Measurements from ENCODE around the gene NOC2L. TPM values are rescaled to one million over a fixed set of nuclear protein-coding genes. Genes with fewer than 3 reads are reported as not detected.

Gene NOC2L
- total and polyA plus RNA-seq, 7 experiments from 2014 or later: 46.6 to 88.3 (median 67.9) TPM

DNA sequence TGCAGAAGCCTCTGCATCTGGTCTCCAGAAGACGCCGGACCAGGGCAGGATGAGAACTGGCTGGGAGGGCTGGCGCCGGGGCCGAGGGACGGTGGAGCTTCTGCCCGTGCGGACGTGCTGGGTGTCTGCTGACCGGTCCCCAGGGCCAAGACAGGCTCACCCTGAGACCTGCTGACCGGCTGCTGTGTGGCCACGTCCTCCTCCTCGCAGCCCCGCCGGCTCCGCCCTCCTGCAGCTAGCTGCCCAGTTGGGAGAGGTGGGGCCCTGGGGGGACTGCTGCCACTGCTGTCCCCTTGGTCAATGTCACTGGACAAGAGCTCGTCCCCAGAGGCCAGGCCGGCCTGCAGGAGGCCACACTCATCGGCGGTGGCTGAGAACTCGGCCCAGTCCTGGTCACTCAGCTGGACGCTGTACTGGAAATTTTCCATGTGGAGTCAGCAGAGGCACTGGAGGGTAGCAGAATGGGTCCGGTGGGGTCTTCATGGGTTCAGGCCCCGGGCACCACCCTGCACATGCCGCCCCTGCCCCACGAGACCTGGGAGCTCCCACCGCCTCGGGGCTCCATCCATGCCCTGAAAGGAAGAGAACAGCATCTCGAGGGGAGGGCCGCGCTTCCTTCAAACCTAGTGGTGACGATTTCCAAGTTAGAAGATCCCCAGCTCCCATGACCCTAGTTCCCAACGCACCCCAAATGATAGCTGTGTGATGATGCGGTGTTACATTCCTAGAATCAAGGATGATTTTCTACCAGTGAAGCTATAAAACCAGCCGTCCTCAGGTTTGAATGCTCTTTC is 21.7 kb upstream of the NOC2L start:
- Histone ChIP-seq H3K4me1 (ENCODE audit: control insufficient read depth in 2 of 2, insufficient read depth in 2 of 2, low read length in 2 of 2) (peaks cover 0 to 6% of the 10 kb centered on the region in 2 donors), H3K27ac (ENCODE audit: low read depth, low read length) (no peak overlapping the region), H3K27me3 (ENCODE audit: control insufficient read depth in 2 of 2, insufficient read depth in 2 of 2, low read length in 2 of 2) (no peaks in the 10 kb centered on the region), H3K36me3 (ENCODE audit: control insufficient read depth in 2 of 3, insufficient read depth in 3 of 3, low read length in 3 of 3) (no peaks in the 10 kb centered on the region), H3K9me3 (ENCODE audit: control insufficient read depth in 2 of 3, low read length in 3 of 3) (no peaks in the 10 kb centered on the region), H3K4me3 (ENCODE audit: low read length) (no peak overlapping the region)
- POLR2A ChIA-PET: no interaction called here
- intact Hi-C loops (cut with micrococcal nuclease): loop anchor here in 1 of 2 donors (5.0 kb wide), 1 partner anchor 312 kb away; no protein-coding TSS in a partner anchor
- ATAC-seq (no peak), DNase-seq (peak in 1 of 9 donors; percentile 5)
- CTCF ChIA-PET: interaction anchor here (1.4 to 4.7 kb wide), 2 partner anchors 81 to 84 kb away, joined by 3 to 38 read pairs; no protein-coding TSS in a partner anchor
- peaks cover 8 to 24% (median 10%) of the 10 kb centered on the region in 5 donors for H3K27me3 Mint-ChIP-seq
- no peaks in the 10 kb centered on the region for H3K36me3 Mint-ChIP-seq
- peaks cover 0 to 3% (median 0%) of the 10 kb centered on the region in 11 donors for H3K9me3 Mint-ChIP-seq
- H3K4me3 Mint-ChIP-seq: no peak overlapping the region
- H3K4me1 Mint-ChIP-seq: peaks cover 0 to 6% (median 2%) of the 10 kb centered on the region in 7 donors
- no peak overlapping the region for H3K27ac Mint-ChIP-seq

GRCh38 chr1:980137-980571 is 21.1 kb upstream of the NOC2L start:
- H3K36me3 Mint-ChIP-seq: no peaks in the 10 kb centered on the region
- H3K27me3 Mint-ChIP-seq: peaks cover 10 to 18% (median 12%) of the 10 kb centered on the region in 5 donors
- ChIA-PET POLR2A (no interaction called here), CTCF (interaction anchor here (0.6 to 1.4 kb wide), 2 partner anchors 14 to 81 kb away, joined by 3 read pairs; no protein-coding TSS in a partner anchor)
- Histone ChIP-seq H3K27ac (ENCODE audit: low read depth, low read length) (no peak overlapping the region), H3K36me3 (ENCODE audit: control insufficient read depth in 2 of 3, insufficient read depth in 3 of 3, low read length in 3 of 3) (no peaks in the 10 kb centered on the region), H3K9me3 (ENCODE audit: control insufficient read depth in 2 of 3, low read length in 3 of 3) (no peaks in the 10 kb centered on the region), H3K27me3 (ENCODE audit: control insufficient read depth in 2 of 2, insufficient read depth in 2 of 2, low read length in 2 of 2) (no peaks in the 10 kb centered on the region), H3K4me1 (ENCODE audit: control insufficient read depth in 2 of 2, insufficient read depth in 2 of 2, low read length in 2 of 2) (peaks cover 0 to 10% of the 10 kb centered on the region in 2 donors), H3K4me3 (ENCODE audit: low read length) (no peak overlapping the region)
- intact Hi-C loops (cut with micrococcal nuclease): loop anchor here in 1 of 2 donors (5.0 kb wide), 1 partner anchor 312 kb away; no protein-coding TSS in a partner anchor
- H3K4me3 Mint-ChIP-seq: no peak overlapping the region
- ATAC-seq: no peak
- no peak overlapping the region for H3K27ac Mint-ChIP-seq
- H3K9me3 Mint-ChIP-seq: peaks cover 0 to 3% (median 0%) of the 10 kb centered on the region in 11 donors
- H3K4me1 Mint-ChIP-seq: peaks cover 0 to 9% (median 4%) of the 10 kb centered on the region in 7 donors
- peak in 1 of 9 donors; percentile 5 for DNase-seq

GRCh38 chr1:979744-980072 is 20.7 kb upstream of the NOC2L start:
- H3K36me3 ChIP-seq (ENCODE audit: control insufficient read depth in 2 of 3, insufficient read depth in 3 of 3, low read length in 3 of 3): no peaks in the 10 kb centered on the region
- H3K27me3 ChIP-seq (ENCODE audit: control insufficient read depth in 2 of 2, insufficient read depth in 2 of 2, low read length in 2 of 2): no peaks in the 10 kb centered on the region
- Mint-ChIP-seq H3K27me3 (peaks cover 10 to 16% (median 13%) of the 10 kb centered on the region in 5 donors), H3K4me3 (no peak overlapping the region), H3K36me3 (no peaks in the 10 kb centered on the region), H3K27ac (peak overlapping the region in 1 of 9 donors; percentile 33), H3K9me3 (peaks cover 0 to 4% (median 0%) of the 10 kb centered on the region in 11 donors), H3K4me1 (peaks cover 0 to 9% (median 4%) of the 10 kb centered on the region in 7 donors)
- peaks cover 0 to 10% of the 10 kb centered on the region in 2 donors for H3K4me1 ChIP-seq (ENCODE audit: control insufficient read depth in 2 of 2, insufficient read depth in 2 of 2, low read length in 2 of 2)
- no peak overlapping the region for H3K27ac ChIP-seq (ENCODE audit: low read depth, low read length)
- intact Hi-C loops (cut with micrococcal nuclease): loop anchor here in 1 of 2 donors (5.0 kb wide), 1 partner anchor 313 kb away; no protein-coding TSS in a partner anchor
- ATAC-seq (no peak), DNase-seq (no peak)
- POLR2A ChIA-PET: no interaction called here
- H3K4me3 ChIP-seq (ENCODE audit: low read length): no peak overlapping the region
- CTCF ChIA-PET: interaction anchor here (0.6 kb wide), 1 partner anchor 15 kb away, joined by 3 read pairs; no protein-coding TSS in a partner anchor
- H3K9me3 ChIP-seq (ENCODE audit: control insufficient read depth in 2 of 3, low read length in 3 of 3): no peaks in the 10 kb centered on the region

- no peak overlapping the region for H3K27ac ChIP-seq (ENCODE audit: low read depth, low read length)
- H3K4me3 ChIP-seq (ENCODE audit: low read length): no peak overlapping the region
- Mint-ChIP-seq H3K4me1 (peaks cover 0 to 9% (median 4%) of the 10 kb centered on the region in 7 donors), H3K9me3 (peaks cover 0 to 4% (median 0%) of the 10 kb centered on the region in 11 donors), H3K27me3 (peaks cover 10 to 16% (median 15%) of the 10 kb centered on the region in 5 donors), H3K27ac (no peak overlapping the region), H3K4me3 (no peak overlapping the region), H3K36me3 (no peaks in the 10 kb centered on the region)
- ChIA-PET CTCF (interaction anchor here (0.6 kb wide), 1 partner anchor 15 kb away, joined by 3 read pairs; no protein-coding TSS in a partner anchor), POLR2A (no interaction called here)
- H3K36me3 ChIP-seq (ENCODE audit: control insufficient read depth in 2 of 3, insufficient read depth in 3 of 3, low read length in 3 of 3): no peaks in the 10 kb centered on the region
- ATAC-seq (no peak), DNase-seq (peak in 1 of 9 donors; percentile 5)
- H3K27me3 ChIP-seq (ENCODE audit: control insufficient read depth in 2 of 2, insufficient read depth in 2 of 2, low read length in 2 of 2): peaks cover 0 to 3% of the 10 kb centered on the region in 2 donors
- H3K9me3 ChIP-seq (ENCODE audit: control insufficient read depth in 2 of 3, low read length in 3 of 3): no peaks in the 10 kb centered on the region
- H3K4me1 ChIP-seq (ENCODE audit: control insufficient read depth in 2 of 2, insufficient read depth in 2 of 2, low read length in 2 of 2): peaks cover 0 to 10% of the 10 kb centered on the region in 2 donors
- intact Hi-C loops (cut with micrococcal nuclease): no loop called here
Observed at GRCh38 chr1:978835-979743, 20.0 kb upstream of the NOC2L start.

DNA sequence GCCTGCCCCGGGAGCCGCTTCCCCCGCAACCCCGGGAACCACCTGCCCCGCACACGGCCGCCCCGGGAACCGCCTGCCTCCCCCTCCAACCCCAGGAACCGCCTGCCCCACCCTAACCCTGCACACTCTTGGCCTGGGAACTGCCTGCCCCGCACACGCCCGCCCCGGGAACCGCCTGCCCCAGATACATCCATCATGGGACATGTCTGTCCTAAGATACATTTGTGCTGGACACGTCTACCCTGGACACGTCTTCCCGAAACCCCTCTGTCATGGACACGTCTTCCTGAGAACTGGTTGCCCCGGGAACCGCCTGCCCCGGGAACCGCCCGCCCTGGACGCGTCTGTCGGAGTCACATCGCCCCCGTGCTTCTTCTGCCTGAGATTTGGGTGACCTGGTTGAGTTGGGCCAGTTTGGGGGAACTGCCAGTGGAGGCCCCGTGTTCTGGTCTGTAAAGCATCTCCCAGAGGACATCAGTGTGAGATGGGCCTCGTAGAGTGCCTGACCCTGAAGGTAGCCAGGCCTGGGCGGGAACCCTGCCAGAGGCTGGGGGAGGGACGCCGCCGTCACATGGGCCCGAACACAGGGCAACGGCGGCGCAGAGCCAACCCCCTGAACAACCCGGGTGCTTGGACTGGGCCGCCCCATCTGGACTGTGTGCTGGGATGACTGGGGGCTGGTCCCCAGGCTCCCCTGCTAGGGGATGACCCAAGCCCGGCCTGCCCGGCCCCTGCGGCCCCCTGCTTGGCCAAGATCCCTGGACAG is 19.2 kb upstream of the NOC2L start:
- peaks cover 0 to 3% of the 10 kb centered on the region in 2 donors for H3K27me3 ChIP-seq (ENCODE audit: control insufficient read depth in 2 of 2, insufficient read depth in 2 of 2, low read length in 2 of 2)
- peak overlapping the region in 4 of 9 donors; percentile 32 to 62 (median 48) for H3K27ac Mint-ChIP-seq
- intact Hi-C loops (cut with micrococcal nuclease): no loop called here
- peak overlapping the region in 4 of 10 donors; percentile 9 to 48 (median 31) for H3K4me3 Mint-ChIP-seq
- peaks cover 9 to 20% (median 11%) of the 10 kb centered on the region in 5 donors for H3K27me3 Mint-ChIP-seq
- H3K4me3 ChIP-seq (ENCODE audit: low read length): no peak overlapping the region
- H3K4me1 Mint-ChIP-seq: peaks cover 0 to 8% (median 4%) of the 10 kb centered on the region in 7 donors
- ATAC-seq (no peak), DNase-seq (peak in 1 of 9 donors; percentile 6)
- no peaks in the 10 kb centered on the region for H3K9me3 ChIP-seq (ENCODE audit: control insufficient read depth in 2 of 3, low read length in 3 of 3)
- H3K36me3 Mint-ChIP-seq: no peaks in the 10 kb centered on the region
- peaks cover 0 to 10% of the 10 kb centered on the region in 2 donors for H3K4me1 ChIP-seq (ENCODE audit: control insufficient read depth in 2 of 2, insufficient read depth in 2 of 2, low read length in 2 of 2)
- H3K27ac ChIP-seq (ENCODE audit: low read depth, low read length): no peak overlapping the region
- CTCF ChIA-PET: no interaction called here
- POLR2A ChIA-PET: no interaction called here
- peaks cover 0 to 4% (median 0%) of the 10 kb centered on the region in 11 donors for H3K9me3 Mint-ChIP-seq
- H3K36me3 ChIP-seq (ENCODE audit: control insufficient read depth in 2 of 3, insufficient read depth in 3 of 3, low read length in 3 of 3): no peaks in the 10 kb centered on the region
